ENCODE results near the gene ZGPAT. TPM values are rescaled to one million over a fixed set of nuclear protein-coding genes. Genes with fewer than 3 reads are reported as not detected.

ZGPAT gene
- total and polyA plus RNA-seq, 2 of the 4 experiments (the other 2 are of a cell fraction) = 13.4 to 20.2 TPM

GRCh38 chr20:63741676-63742380 is 34.0 kb downstream of the ZGPAT start:
- no TSS peak for BruUV-seq (replicated peaks)
- H4K20me1 ChIP-seq (ENCODE audit: insufficient read depth, low read length) = peaks cover 14% of the 10 kb centered on the region
- peak overlapping the region; percentile 16; the same call in 1 of the 2 replicates for H3K4me3 ChIP-seq (ENCODE audit: insufficient read depth, low read depth, low read length)
- H2AFZ ChIP-seq (replicated peaks; ENCODE audit: low read length, poor library complexity) = no peak overlapping the region
- peak overlapping the region; percentile 50 for H2AK5ac ChIP-seq (ENCODE audit: low read depth, low read length)
- peak overlapping the region; percentile 48 to 57; a peak in 2 of 4 replicates for H4K8ac ChIP-seq (ENCODE audit: low read depth in 2 of 2, low read length in 2 of 2)
- in situ Hi-C loops (cut with MboI; ENCODE audit: low sequenced_read_pairs) = no loop called here
- peaks cover 10% of the 10 kb centered on the region for H3K4me1 ChIP-seq (ENCODE audit: control insufficient read depth, insufficient read depth, low read length)
- peak overlapping the region; percentile 73; the same call in 1 of the 2 replicates for H4K91ac ChIP-seq (ENCODE audit: insufficient read depth, low read depth, low read length)
- intact Hi-C loops (cut with micrococcal nuclease) = no loop called here
- H2BK15ac ChIP-seq (ENCODE audit: low read depth, low read length) = no peak overlapping the region
- peak overlapping the region; percentile 41; the same call in 1 of the 2 replicates for H3K23ac ChIP-seq (ENCODE audit: low read depth, low read length)
- ChIA-PET CTCF (no interaction called here), POLR2A (ENCODE audit: unreplicated experiment) (no interaction called here)
- no peak overlapping the region for H3K56ac ChIP-seq (ENCODE audit: extremely low read depth, insufficient read depth, low read length)
- H2BK120ac ChIP-seq (ENCODE audit: low read depth, low read length) = no peak overlapping the region
- H3K9me3 ChIP-seq (ENCODE audit: control insufficient read depth, insufficient read depth, low read length) = no peaks in the 10 kb centered on the region
- H3K9me1 ChIP-seq (ENCODE audit: insufficient read depth, low read length) = no peaks in the 10 kb centered on the region
- peak overlapping the region; percentile 62 for H3K4ac ChIP-seq (ENCODE audit: low read depth, low read length)
- peaks cover 30% of the 10 kb centered on the region; the same call in 1 of the 2 replicates for H3K36me3 ChIP-seq (ENCODE audit: control insufficient read depth, insufficient read depth, low read length)
- H3K79me1 ChIP-seq (ENCODE audit: low read depth in 1 of 2, low read length in 2 of 2) = peaks cover 4 to 9% of the 10 kb centered on the region in 2 experiments; a peak in 2 of 4 replicates
- H3K9ac ChIP-seq (ENCODE audit: low read depth, low read length) = peak overlapping the region; percentile 52; the same call in 1 of the 2 replicates
- 92% methylated on average over 2 of the region's 30 CpGs; no CpG with 5 or more reads in 1 of the 2 experiments for WGBS, 2 experiments (ENCODE audit: extremely low coverage in 2 of 2, insufficient read length in 1 of 2)
- H3K27ac ChIP-seq (ENCODE audit: insufficient read depth, low read length) = peak overlapping the region; percentile 62
- H2BK20ac ChIP-seq (ENCODE audit: low read depth, low read length) = no peak overlapping the region
- peak overlapping the region; percentile 83 for H2AK9ac ChIP-seq (replicated peaks; ENCODE audit: low read depth, low read length, poor library complexity)
- no peaks in the 10 kb centered on the region for H3K27me3 ChIP-seq (ENCODE audit: control insufficient read depth, insufficient read depth, low read length)
- no peak overlapping the region; the same call in 1 of the 2 replicates for H3K18ac ChIP-seq (ENCODE audit: low read depth, low read length)
- H2BK5ac ChIP-seq (ENCODE audit: low read depth, low read length, poor library complexity, severe bottlenecking) = peak overlapping the region; percentile 63
- DNase-seq = no peak
- no peak for ATAC-seq (ENCODE audit: low read depth)
- dilution Hi-C loops (cut with HindIII; ENCODE audit: low sequenced_read_pairs, unreplicated experiment) = no loop called here
- no peak for TF ChIP-seq FOS (IDR thresholded peaks at IDR 0.05; ENCODE audit: low read depth, low read length)
- no peak for TF ChIP-seq RCOR1 (IDR thresholded peaks at IDR 0.05; ENCODE audit: insufficient replicate concordance, low read length)
- TF ChIP-seq RAD21 (IDR thresholded peaks at IDR 0.05; ENCODE audit: low read length) = no peak
- TF ChIP-seq MXI1 (IDR thresholded peaks at IDR 0.05; ENCODE audit: borderline replicate concordance, low read depth, low read length) = no peak
- TF ChIP-seq MAFK (IDR thresholded peaks at IDR 0.05; ENCODE audit: low read depth, low read length) = no peak
- TF ChIP-seq CEBPB (IDR thresholded peaks at IDR 0.05; ENCODE audit: low read depth, low read length) = no peak
- TF ChIP-seq BHLHE40 (IDR thresholded peaks at IDR 0.05; ENCODE audit: low read depth, low read length) = no peak
- TF ChIP-seq NFE2L2 (IDR thresholded peaks at IDR 0.05; ENCODE audit: low read depth, low read length) = no peak
- TF ChIP-seq POLR2A (IDR thresholded peaks at IDR 0.05; ENCODE audit: low read depth, low read length) = no peak
- no peak for TF ChIP-seq MAZ (IDR thresholded peaks at IDR 0.05; ENCODE audit: borderline replicate concordance, low read depth, low read length)
- TF ChIP-seq CTCF (conservative IDR thresholded peaks at IDR 0.05; ENCODE audit: low read depth, low read length) = no peak
- no peak for TF ChIP-seq USF2 (IDR thresholded peaks at IDR 0.05; ENCODE audit: low read depth, low read length)
- no peak for TF ChIP-seq CHD1 (IDR thresholded peaks at IDR 0.05; ENCODE audit: low read depth, low read length)
- H3K14ac ChIP-seq (replicated peaks; ENCODE audit: low read depth, low read length) = peak overlapping the region; percentile 49
- H3K4me2 ChIP-seq (ENCODE audit: low read depth, low read length) = peak overlapping the region; percentile 55
- H4K5ac ChIP-seq (ENCODE audit: low read depth, low read length) = no peak overlapping the region

Data from IMR-90 (cell line).